Hepatocyte (in vitro differentiated cells): ENCODE data around the gene PRKAG2.

Experiments
- CTCF ChIP-seq: fragments of 200-600 bp; sonication (generic); IDR thresholded peaks from 2 replicates; pipeline ENCODE4 v1.5.1; 2016; ENCODE audit warnings: antibody characterized with exemption, mild to moderate bottlenecking; ENCODE audit not compliant: poor library complexity
- EZH2 ChIP-seq: fragments of 200-600 bp; sonication (generic); IDR thresholded peaks from 2 replicates; pipeline ENCODE4 v1.6.1; 2016; ENCODE audit warnings: antibody characterized with exemption, mild to moderate bottlenecking, borderline replicate concordance

- TF ChIP-seq CTCF, result no peak
- TF ChIP-seq EZH2, result no peak
These were observed 228.5 kb downstream of the PRKAG2 start for GRCh38 chr7:151648429-151648828.
